OCI-LY3 (cell line): ENCODE data around the gene SLC25A25.

ENCODE experiments used
- CTCF ChIP-seq: fragments of 200-600, 300-600 bp; sonication (generic); IDR thresholded peaks from 2 replicates; pipeline ENCODE4 v1.5.1; 2014; ENCODE audit warnings: antibody characterized with exemption, low read length, low read depth
- EZH2phosphoT487 ChIP-seq: fragments of 200-600 bp; shearing (Covaris generic); IDR thresholded peaks from 2 replicates; pipeline ENCODE4 v1.6.1; 2018; ENCODE audit warnings: antibody characterized with exemption, mixed run types, low read depth

GRCh38 chr9:128109050-128109709, 41.1 kb downstream of the SLC25A25 start:
- TF ChIP-seq CTCF (no peak), EZH2phosphoT487 (no peak)
